OCI-LY7 (cell line): Measurements from ENCODE around the gene KCNK13. TPM values are rescaled to one million over a fixed set of nuclear protein-coding genes. Genes with fewer than 3 reads are reported as not detected.

Experiments
- BruUV-seq: library from RNA; stranded (reverse); fragments of 400-500 nt; replicated peaks from 2 replicates; lab custom pipeline; 2021; lab: Mats Ljungman, UMichigan
- CTCF ChIA-PET: fragments of 300-600 bp; sonication (Branson Sonifier 250); formaldehyde crosslinking; loops from one replicate; lab custom pipeline; 2022; ENCODE audit warnings: antibody characterized with exemption; ENCODE audit not compliant: unreplicated experiment; lab: Charles Lee
- POLR2A ChIA-PET: fragments of 300-600 bp; sonication (Branson Sonifier 250); formaldehyde crosslinking; loops from one replicate; lab custom pipeline; 2022; ENCODE audit warnings: antibody characterized with exemption; lab: Charles Lee
- DNase-seq: peaks from one replicate; pipeline ENCODE4 v3.0.0-alpha.2; 2015; ENCODE audit warnings: low spot score
- H2AFZ ChIP-seq: fragments of 200-600 bp; sonication (generic), shearing (Covaris generic); 2 replicates; pipeline ENCODE4 v1.6.1; 2014; ENCODE audit warnings: mild to moderate bottlenecking, antibody characterized with exemption, low read length, moderate library complexity
- H3K27ac ChIP-seq: fragments of 200-600 bp; sonication (generic); 2 replicates; pipeline ENCODE4 v1.5.1; 2014; ENCODE audit warnings: mixed run types, low read depth, mild to moderate bottlenecking, moderate library complexity, low read length, inconsistent platforms; ENCODE audit not compliant: poor library complexity, severe bottlenecking
- H3K36me3 ChIP-seq: fragments of 200-600 bp; sonication (generic); 2 replicates; pipeline ENCODE4 v1.6.1; 2014; ENCODE audit warnings: mild to moderate bottlenecking, antibody characterized with exemption, low read length, moderate library complexity, mixed read lengths; ENCODE audit not compliant: insufficient read depth
- H3K4me1 ChIP-seq: fragments of 200-600 bp; sonication (generic); 2 replicates; pipeline ENCODE4 v1.5.1; 2014; ENCODE audit warnings: mild to moderate bottlenecking, low read length; ENCODE audit not compliant: insufficient read depth, poor library complexity, severe bottlenecking
- H3K4me2 ChIP-seq: fragments of 200-600 bp; sonication (generic); 2 replicates; pipeline ENCODE4 v1.6.1; 2014; ENCODE audit warnings: mild to moderate bottlenecking, low read length
- H3K4me3 ChIP-seq: fragments of 200-600 bp; sonication (generic); 2 replicates; pipeline ENCODE4 v1.5.1; 2014; ENCODE audit warnings: mild to moderate bottlenecking, low read depth, low read length; ENCODE audit not compliant: poor library complexity, severe bottlenecking
- H3K79me2 ChIP-seq: fragments of 200-600 bp; sonication (generic); 2 replicates; pipeline ENCODE4 v1.6.1; 2016; ENCODE audit warnings: low read depth, mild to moderate bottlenecking, low read length, moderate library complexity, mixed read lengths; ENCODE audit not compliant: insufficient read depth
- H3K9me2 ChIP-seq: fragments of 200-600 bp; sonication (generic); 2 replicates; pipeline ENCODE4 v1.6.1; 2016; ENCODE audit warnings: mild to moderate bottlenecking, low read length, mixed read lengths; ENCODE audit not compliant: insufficient read depth
- H3K9me3 ChIP-seq: fragments of 200-600 bp; sonication (generic); 2 replicates; pipeline ENCODE4 v1.6.1; 2014; ENCODE audit warnings: mild to moderate bottlenecking, mixed run types, low read length, mixed read lengths
- H4K20me1 ChIP-seq: fragments of 200-600 bp; sonication (generic); 2 replicates; pipeline ENCODE4 v1.6.1; 2014; ENCODE audit warnings: mild to moderate bottlenecking, antibody characterized with exemption, low read length, moderate library complexity, mixed read lengths; ENCODE audit not compliant: insufficient read depth
- EZH2phosphoT487 ChIP-seq: fragments of 200-600 bp; sonication (generic); IDR thresholded peaks from 2 replicates; pipeline ENCODE4 v1.6.1; 2018; ENCODE audit warnings: low read depth, borderline replicate concordance, mild to moderate bottlenecking, mixed run types, antibody characterized with exemption, low read length, moderate library complexity, mixed read lengths
- intact Hi-C: fragments of 100-400 bp; cut with micrococcal nuclease; formaldehyde crosslinking; loops from one replicate; pipeline ENCODE4 v1.10.0; 2022; ENCODE audit not compliant: unreplicated experiment
- total RNA-seq, 2 experiments: library from RNA; depleted of rRNA in 1 of 2; stranded (reverse); fragments of >200 nt in 1 of 2; shearing (Covaris generic) in 1 of 2; gene quantifications; 2 replicates each; pipeline ENCODE4 v1.2.3, GENCODE V29; 2014 to 2022
- TF ChIP-seq, protein P1 (sequence below): fragments of 200-600 bp; sonication (generic); conservative IDR thresholded peaks from 2 replicates; pipeline ENCODE4 v1.5.1; 2014; ENCODE audit warnings: mild to moderate bottlenecking, antibody characterized with exemption, low read length, moderate library complexity, mixed read lengths

The KCNK13 gene
- total RNA-seq, 2 experiments from 2014 or later, result not detected

- CTCF ChIA-PET, result no interaction called here
- no peak overlapping the region for H3K4me3 ChIP-seq
- no peaks in the 10 kb centered on the region for H3K9me3 ChIP-seq
- H3K4me1 ChIP-seq, result no peaks in the 10 kb centered on the region
- H4K20me1 ChIP-seq, result no peaks in the 10 kb centered on the region
- no peak overlapping the region for H3K27ac ChIP-seq
- no peak overlapping the region for H2AFZ ChIP-seq
- H3K4me2 ChIP-seq, result no peak overlapping the region
- POLR2A ChIA-PET, result no interaction called here
- intact Hi-C loops, result no loop called here
- H3K36me3 ChIP-seq, result peaks cover 39% of the 10 kb centered on the region; the same call in 1 of the 2 replicates
- BruUV-seq, result no TSS peak
- H3K79me2 ChIP-seq, result no peaks in the 10 kb centered on the region
- H3K9me2 ChIP-seq, result no peaks in the 10 kb centered on the region
- DNase-seq, result no peak
- TF ChIP-seq, protein P1, sequence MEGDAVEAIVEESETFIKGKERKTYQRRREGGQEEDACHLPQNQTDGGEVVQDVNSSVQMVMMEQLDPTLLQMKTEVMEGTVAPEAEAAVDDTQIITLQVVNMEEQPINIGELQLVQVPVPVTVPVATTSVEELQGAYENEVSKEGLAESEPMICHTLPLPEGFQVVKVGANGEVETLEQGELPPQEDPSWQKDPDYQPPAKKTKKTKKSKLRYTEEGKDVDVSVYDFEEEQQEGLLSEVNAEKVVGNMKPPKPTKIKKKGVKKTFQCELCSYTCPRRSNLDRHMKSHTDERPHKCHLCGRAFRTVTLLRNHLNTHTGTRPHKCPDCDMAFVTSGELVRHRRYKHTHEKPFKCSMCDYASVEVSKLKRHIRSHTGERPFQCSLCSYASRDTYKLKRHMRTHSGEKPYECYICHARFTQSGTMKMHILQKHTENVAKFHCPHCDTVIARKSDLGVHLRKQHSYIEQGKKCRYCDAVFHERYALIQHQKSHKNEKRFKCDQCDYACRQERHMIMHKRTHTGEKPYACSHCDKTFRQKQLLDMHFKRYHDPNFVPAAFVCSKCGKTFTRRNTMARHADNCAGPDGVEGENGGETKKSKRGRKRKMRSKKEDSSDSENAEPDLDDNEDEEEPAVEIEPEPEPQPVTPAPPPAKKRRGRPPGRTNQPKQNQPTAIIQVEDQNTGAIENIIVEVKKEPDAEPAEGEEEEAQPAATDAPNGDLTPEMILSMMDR, result no peak
- no peak for TF ChIP-seq EZH2phosphoT487
These were observed 16.2 kb upstream of the KCNK13 start for GRCh38 chr14:90045616-90046015.

GRCh38 chr14:90049390-90049789 is 12.4 kb upstream of the KCNK13 start:
- intact Hi-C loops, result no loop called here
- Histone ChIP-seq H3K9me3 (no peaks in the 10 kb centered on the region), H2AFZ (no peak overlapping the region), H3K4me1 (no peaks in the 10 kb centered on the region), H3K27ac (no peak overlapping the region), H3K4me2 (no peak overlapping the region), H3K4me3 (no peak overlapping the region), H4K20me1 (no peaks in the 10 kb centered on the region), H3K36me3 (peaks cover 7% of the 10 kb centered on the region; the same call in 1 of the 2 replicates), H3K9me2 (no peaks in the 10 kb centered on the region), H3K79me2 (no peaks in the 10 kb centered on the region)
- POLR2A ChIA-PET, result interaction anchor here (0.5 to 0.7 kb wide), 4 partner anchors 87 to 1534 kb away, joined by 3 to 6 read pairs (median 3); no protein-coding TSS in a partner anchor
- BruUV-seq, result no TSS peak
- DNase-seq, result no peak
- CTCF ChIA-PET, result no interaction called here
- TF ChIP-seq EZH2phosphoT487, result no peak
- TF ChIP-seq, protein P1, result no peak

- BruUV-seq, result no TSS peak
- no peak overlapping the region for H3K4me2 ChIP-seq
- no peak for DNase-seq
- CTCF ChIA-PET, result no interaction called here
- no peaks in the 10 kb centered on the region for H3K9me3 ChIP-seq
- no peaks in the 10 kb centered on the region for H3K4me1 ChIP-seq
- H3K4me3 ChIP-seq, result no peak overlapping the region
- no peak overlapping the region for H3K27ac ChIP-seq
- POLR2A ChIA-PET, result no interaction called here
- intact Hi-C loops, result no loop called here
- no peaks in the 10 kb centered on the region for H3K79me2 ChIP-seq
- no peaks in the 10 kb centered on the region for H3K36me3 ChIP-seq
- H4K20me1 ChIP-seq, result no peaks in the 10 kb centered on the region
- no peak for TF ChIP-seq EZH2phosphoT487
- TF ChIP-seq, protein P1, result no peak
- no peak overlapping the region for H2AFZ ChIP-seq
- no peaks in the 10 kb centered on the region for H3K9me2 ChIP-seq
These were observed 11.5 kb upstream of the KCNK13 start for GRCh38 chr14:90050271-90050670.
